T-helper 2 cell treated with Interferon-gamma antibody and Interleukin-4, amounts not matched to agents 100 ng/mL and 5 ng/mL, for 36 hours (primary cell): ENCODE results near the gene ZNF500. TPM values are rescaled to one million over a fixed set of nuclear protein-coding genes. Genes with fewer than 3 reads are reported as not detected.

Experiments
- intact Hi-C: fragments of 100-400 bp; cut with micrococcal nuclease; formaldehyde crosslinking; loops from one replicate; pipeline ENCODE4 v1.15.1; 2023
- total RNA-seq: library from RNA; stranded (reverse); gene quantifications from 2 replicates; pipeline ENCODE4 v1.2.3, GENCODE V29; 2022

The ZNF500 gene
- total RNA-seq, 1 donor from 2014 or later = 16.1 TPM

- intact Hi-C loops = no loop called here
These were observed 8.0 kb upstream of the ZNF500 start for GRCh38 chr16:4775005-4775404.

GRCh38 chr16:4772351-4772750, 5.4 kb upstream of the ZNF500 start:
- intact Hi-C loops = no loop called here

- intact Hi-C loops = no loop called here
These were observed 4.7 kb upstream of the ZNF500 start for GRCh38 chr16:4771646-4772045.

- intact Hi-C loops = loop anchor here (10.0 kb wide), 1 partner anchor 154 kb away; the partner anchor contains the start of gene UBALD1
These were observed 2.3 kb upstream of the ZNF500 start for GRCh38 chr16:4769306-4769638.

- intact Hi-C loops = loop anchor here (1.0 to 10.0 kb wide), 3 partner anchors 34 to 190 kb away; partner anchors contain the start of genes ANKS3, DNAAF8, SEC14L5 and UBALD1
These were observed 1.8 kb upstream of the ZNF500 start for GRCh38 chr16:4768549-4769305.

- intact Hi-C loops = loop anchor here (1.0 to 10.0 kb wide), 5 partner anchors 34 to 343 kb away; partner anchors contain the start of genes ANKS3, DNAAF8, DNAJA3 and ROGDI
These were observed 1.0 kb upstream of the ZNF500 start for GRCh38 chr16:4767872-4768548.

- intact Hi-C loops = loop anchor here (10.0 kb wide), 1 partner anchor 151 kb away; the partner anchor contains the start of gene UBALD1
These were observed 1.2 kb downstream of the ZNF500 start for GRCh38 chr16:4765511-4766474.

GRCh38 chr16:4763791-4764190, 3.2 kb downstream of the ZNF500 start:
- intact Hi-C loops = loop anchor here (10.0 kb wide), 1 partner anchor 149 kb away; the partner anchor contains the start of gene UBALD1

- intact Hi-C loops = loop anchor here (10.0 kb wide), 1 partner anchor 147 kb away; the partner anchor contains the start of gene UBALD1
These were observed 4.8 kb downstream of the ZNF500 start for GRCh38 chr16:4762205-4762604.

GRCh38 chr16:4760221-4760910, 6.6 kb downstream of the ZNF500 start:
- intact Hi-C loops = loop anchor here (10.0 kb wide), 1 partner anchor 146 kb away; the partner anchor contains the start of gene UBALD1

GRCh38 chr16:4755687-4756086, 11.3 kb downstream of the ZNF500 start:
- intact Hi-C loops = no loop called here

- intact Hi-C loops = no loop called here
These were observed 12.1 kb downstream of the ZNF500 start for GRCh38 chr16:4754865-4755264.

GRCh38 chr16:4753227-4753626, 13.7 kb downstream of the ZNF500 start:
- intact Hi-C loops = no loop called here

- intact Hi-C loops = no loop called here
These were observed 14.4 kb downstream of the ZNF500 start for GRCh38 chr16:4752351-4753100.

- intact Hi-C loops = no loop called here
These were observed 16.1 kb downstream of the ZNF500 start for GRCh38 chr16:4750896-4751295.

GRCh38 chr16:4749700-4750257, 17.2 kb downstream of the ZNF500 start:
- intact Hi-C loops = no loop called here

GRCh38 chr16:4748682-4749411, 18.1 kb downstream of the ZNF500 start:
- intact Hi-C loops = no loop called here

GRCh38 chr16:4747906-4748681, 18.9 kb downstream of the ZNF500 start:
- intact Hi-C loops = no loop called here
